Measurements from ENCODE around the gene FKBP9. TPM values are rescaled to one million over a fixed set of nuclear protein-coding genes. Genes with fewer than 3 reads are reported as not detected.

FKBP9 gene
- total RNA-seq, 2 donors from 2014 or later: 73.2 to 115 TPM

DNA sequence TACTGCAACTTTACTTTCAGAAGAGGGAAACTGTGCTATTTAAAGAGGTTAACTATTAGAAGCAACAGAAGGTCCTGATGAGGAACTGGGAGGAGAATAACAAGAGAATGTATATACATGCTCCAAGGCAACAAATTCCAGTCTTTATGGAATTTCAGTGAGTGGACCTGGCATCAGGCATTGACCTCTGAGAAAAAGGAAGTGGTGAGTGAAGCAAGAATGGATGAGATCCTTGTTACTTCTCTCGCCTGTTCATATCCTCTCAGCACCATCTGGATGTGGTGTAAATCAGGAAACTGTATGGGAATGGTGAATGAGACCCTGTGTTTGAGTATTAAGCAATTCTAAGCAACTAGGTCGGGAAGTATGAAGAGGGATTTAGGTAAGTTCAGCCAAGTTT, 35.3 kb upstream of the FKBP9 start:
- no peaks in the 10 kb centered on the region for H3K4me1 ChIP-seq
- no peak overlapping the region for H3K9ac ChIP-seq (ENCODE audit: low read depth in 2 of 2, low read length in 2 of 2)
- no peaks in the 10 kb centered on the region for H3K36me3 ChIP-seq
- no peak overlapping the region for H3K4me3 ChIP-seq
- DNase-seq: no peak
- TF ChIP-seq, protein P1, sequence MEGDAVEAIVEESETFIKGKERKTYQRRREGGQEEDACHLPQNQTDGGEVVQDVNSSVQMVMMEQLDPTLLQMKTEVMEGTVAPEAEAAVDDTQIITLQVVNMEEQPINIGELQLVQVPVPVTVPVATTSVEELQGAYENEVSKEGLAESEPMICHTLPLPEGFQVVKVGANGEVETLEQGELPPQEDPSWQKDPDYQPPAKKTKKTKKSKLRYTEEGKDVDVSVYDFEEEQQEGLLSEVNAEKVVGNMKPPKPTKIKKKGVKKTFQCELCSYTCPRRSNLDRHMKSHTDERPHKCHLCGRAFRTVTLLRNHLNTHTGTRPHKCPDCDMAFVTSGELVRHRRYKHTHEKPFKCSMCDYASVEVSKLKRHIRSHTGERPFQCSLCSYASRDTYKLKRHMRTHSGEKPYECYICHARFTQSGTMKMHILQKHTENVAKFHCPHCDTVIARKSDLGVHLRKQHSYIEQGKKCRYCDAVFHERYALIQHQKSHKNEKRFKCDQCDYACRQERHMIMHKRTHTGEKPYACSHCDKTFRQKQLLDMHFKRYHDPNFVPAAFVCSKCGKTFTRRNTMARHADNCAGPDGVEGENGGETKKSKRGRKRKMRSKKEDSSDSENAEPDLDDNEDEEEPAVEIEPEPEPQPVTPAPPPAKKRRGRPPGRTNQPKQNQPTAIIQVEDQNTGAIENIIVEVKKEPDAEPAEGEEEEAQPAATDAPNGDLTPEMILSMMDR (IDR thresholded peaks at IDR 0.05): no peak
- no peaks in the 10 kb centered on the region for H3K27me3 ChIP-seq
- intact Hi-C loops (cut with DNase I): no loop called here
- H3K27ac ChIP-seq: no peak overlapping the region
- H3K9me3 ChIP-seq: no peaks in the 10 kb centered on the region

DNA sequence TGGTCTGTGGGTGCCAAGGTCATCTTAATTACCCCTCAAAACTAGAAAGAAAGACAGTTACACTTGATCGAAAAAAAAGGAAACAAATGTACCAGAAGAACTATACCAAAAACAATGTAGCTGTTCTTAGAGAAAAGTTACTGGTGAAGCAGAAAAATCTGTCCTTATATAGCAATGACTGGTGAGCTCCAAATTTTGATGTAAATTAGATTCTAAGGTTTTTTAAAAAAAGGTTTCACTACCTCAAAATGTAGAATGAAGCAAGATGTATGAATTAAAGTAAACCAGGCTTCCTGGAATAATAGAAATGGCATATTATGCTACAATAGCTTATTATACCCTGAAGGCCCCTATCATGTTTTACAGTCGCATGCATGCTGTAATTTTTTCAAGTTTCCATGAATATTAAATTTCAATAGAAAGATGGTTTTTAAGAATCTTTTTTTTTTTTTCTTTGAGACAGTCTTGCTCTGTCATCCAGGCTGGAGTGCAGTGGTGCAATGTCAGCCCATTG, 28.4 kb upstream of the FKBP9 start:
- Histone ChIP-seq H3K36me3 (no peaks in the 10 kb centered on the region), H3K9ac (ENCODE audit: low read depth in 2 of 2, low read length in 2 of 2) (no peak overlapping the region), H3K27me3 (no peaks in the 10 kb centered on the region), H3K4me3 (no peak overlapping the region), H3K9me3 (no peaks in the 10 kb centered on the region), H3K4me1 (no peaks in the 10 kb centered on the region), H3K27ac (no peak overlapping the region)
- TF ChIP-seq, protein P1 (IDR thresholded peaks at IDR 0.05): no peak
- intact Hi-C loops (cut with DNase I): no loop called here
- no peak for DNase-seq

DNA sequence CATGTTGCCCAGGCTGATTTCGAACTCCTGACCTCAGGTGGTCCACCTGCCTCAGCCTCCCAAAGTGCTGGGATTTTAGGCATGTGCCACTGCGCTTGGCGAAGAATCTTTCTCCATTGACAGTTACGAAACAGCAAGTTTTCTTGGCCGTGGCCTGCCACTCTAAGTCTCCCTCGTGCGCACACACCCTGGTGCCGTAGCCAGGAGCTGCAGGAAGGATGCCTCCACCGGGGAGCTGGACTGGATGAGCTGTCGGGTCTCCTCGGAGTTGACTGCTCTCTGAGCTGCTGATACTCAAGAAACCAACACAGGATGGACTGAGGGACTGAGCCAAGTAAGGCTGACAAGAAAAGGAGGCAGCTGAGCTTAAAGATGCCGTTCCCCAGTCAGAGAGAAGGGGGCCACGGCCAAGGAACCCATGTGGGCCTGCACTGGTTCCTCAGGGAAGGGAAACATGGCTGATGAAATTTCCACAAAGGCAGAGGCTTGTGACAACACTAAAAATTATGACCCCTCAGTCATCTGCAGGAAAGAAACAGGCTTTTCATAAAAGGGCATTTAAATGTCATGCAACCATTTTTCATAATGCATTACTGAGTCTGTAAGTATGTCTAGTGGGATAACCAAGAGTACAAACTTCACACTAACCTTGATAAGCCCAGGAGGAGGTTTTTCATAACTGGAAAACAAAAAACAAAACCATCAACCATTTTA, 27.7 kb upstream of the FKBP9 start:
- TF ChIP-seq, protein P1 (IDR thresholded peaks at IDR 0.05): no peak
- H3K27ac ChIP-seq: no peak overlapping the region
- intact Hi-C loops (cut with DNase I): no loop called here
- no peaks in the 10 kb centered on the region for H3K4me1 ChIP-seq
- no peaks in the 10 kb centered on the region for H3K36me3 ChIP-seq
- no peaks in the 10 kb centered on the region for H3K9me3 ChIP-seq
- no peak overlapping the region for H3K4me3 ChIP-seq
- no peak for DNase-seq
- no peak overlapping the region for H3K9ac ChIP-seq (ENCODE audit: low read depth in 2 of 2, low read length in 2 of 2)
- no peaks in the 10 kb centered on the region for H3K27me3 ChIP-seq

DNA sequence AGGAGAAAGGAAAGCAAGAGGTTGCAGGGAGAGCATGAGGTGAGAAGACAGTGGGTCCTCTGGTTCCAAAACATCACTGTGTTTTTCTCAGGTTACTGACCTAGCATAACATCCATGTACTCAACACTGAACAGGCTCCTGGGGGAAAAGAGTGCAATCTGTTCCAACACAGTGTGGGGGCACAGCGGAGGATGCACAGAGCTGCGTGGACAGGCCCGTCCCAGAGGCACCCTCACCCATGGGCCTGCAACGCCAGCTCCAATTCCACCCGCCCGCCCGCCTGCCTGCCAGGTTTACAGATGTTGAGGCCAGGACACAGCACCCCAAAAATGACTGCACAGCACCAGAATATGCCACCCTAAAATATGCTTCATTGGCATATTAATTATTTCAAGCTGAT, 26.9 kb upstream of the FKBP9 start:
- intact Hi-C loops (cut with DNase I): no loop called here
- TF ChIP-seq, protein P1 (IDR thresholded peaks at IDR 0.05): no peak

DNA sequence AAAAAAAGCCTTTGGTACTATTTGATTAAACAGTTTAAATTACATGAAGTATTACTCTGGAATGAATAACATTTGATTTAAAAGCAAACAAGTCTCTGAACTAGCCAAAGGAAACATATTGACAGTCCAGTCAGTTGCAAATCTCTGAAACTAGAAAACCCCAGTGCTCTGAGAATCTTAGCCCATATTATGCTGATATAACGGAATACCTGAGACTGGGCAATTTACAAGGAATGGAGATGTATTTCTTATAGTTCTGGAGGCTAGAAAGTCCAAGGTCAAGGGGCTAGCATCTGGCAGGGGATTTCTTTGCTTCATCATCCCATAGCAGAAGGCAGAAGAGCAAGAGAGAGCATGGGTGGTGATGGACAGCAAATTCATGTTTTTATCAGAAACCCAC, 21.7 kb upstream of the FKBP9 start:
- no peak for DNase-seq
- no peaks in the 10 kb centered on the region for H3K36me3 ChIP-seq
- no peaks in the 10 kb centered on the region for H3K27me3 ChIP-seq
- H3K4me3 ChIP-seq: no peak overlapping the region
- TF ChIP-seq, protein P1 (IDR thresholded peaks at IDR 0.05): no peak
- no peak overlapping the region for H3K27ac ChIP-seq
- H3K4me1 ChIP-seq: no peaks in the 10 kb centered on the region
- no peak overlapping the region for H3K9ac ChIP-seq (ENCODE audit: low read depth in 2 of 2, low read length in 2 of 2)
- H3K9me3 ChIP-seq: no peaks in the 10 kb centered on the region
- intact Hi-C loops (cut with DNase I): loop anchor here (5.0 kb wide), 1 partner anchor 38 kb away; no protein-coding TSS in a partner anchor

More for the DNA sequence above, 26.9 kb upstream of the FKBP9 start:
- Histone ChIP-seq H3K36me3 (no peaks in the 10 kb centered on the region), H3K4me3 (no peak overlapping the region), H3K27ac (no peak overlapping the region), H3K9me3 (no peaks in the 10 kb centered on the region), H3K9ac (ENCODE audit: low read depth in 2 of 2, low read length in 2 of 2) (no peak overlapping the region), H3K27me3 (no peaks in the 10 kb centered on the region), H3K4me1 (no peaks in the 10 kb centered on the region)
- DNase-seq: no peak

All from colonic mucosa (tissue), 4 donors.